Measurements from ENCODE around the gene MYOZ1.

DNA sequence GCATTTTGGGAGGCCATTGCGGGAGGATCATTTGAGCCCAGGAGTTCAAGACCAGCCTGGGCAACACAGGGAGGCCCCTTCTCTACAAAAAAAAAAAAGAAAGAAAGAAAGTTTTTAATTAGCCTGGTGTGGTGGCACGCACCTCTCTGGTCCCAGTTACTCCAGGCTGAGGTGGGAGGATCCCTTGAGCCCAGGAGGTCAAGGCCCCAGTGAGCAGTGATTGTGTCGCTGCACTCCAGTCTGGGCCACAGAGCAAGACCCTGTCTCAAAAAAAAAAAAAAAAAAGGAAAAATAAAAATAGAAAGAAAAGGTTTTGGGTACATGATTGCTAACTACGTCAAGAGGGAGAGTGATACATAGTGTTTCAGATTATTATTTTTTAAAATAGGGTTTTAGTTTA lies 48.2 kb downstream of the MYOZ1 start:
- TF ChIP-seq POLR2A (IDR thresholded peaks at IDR 0.05) (no peak), CTCF (IDR thresholded peaks at IDR 0.05 in 4 of 5, conservative IDR thresholded peaks at IDR 0.05 in 1 of 5) (no peak)
